IPS-15b (cell line): ENCODE measurements around the gene LSM10.

Source experiments
- H3K27me3 ChIP-seq: one replicate; pipeline ENCODE4 v1.6.1; 2013; ENCODE audit warnings: low read length; ENCODE audit not compliant: control insufficient read depth, insufficient read depth
- H3K36me3 ChIP-seq: one replicate; pipeline ENCODE4 v1.6.1; 2013; ENCODE audit warnings: low read length; ENCODE audit not compliant: control insufficient read depth, insufficient read depth
- H3K4me1 ChIP-seq: one replicate; pipeline ENCODE4 v1.6.1; 2013; ENCODE audit warnings: mild to moderate bottlenecking, low read length; ENCODE audit not compliant: control insufficient read depth, insufficient read depth
- H3K4me3 ChIP-seq: one replicate; pipeline ENCODE4 v1.5.1; 2013; ENCODE audit warnings: low read depth, low read length
- H3K9ac ChIP-seq: one replicate; pipeline ENCODE4 v1.6.1; 2013; ENCODE audit warnings: low read depth, mild to moderate bottlenecking, low read length
- H3K9me3 ChIP-seq: one replicate; pipeline ENCODE4 v1.6.1; 2013; ENCODE audit warnings: mild to moderate bottlenecking, low read length; ENCODE audit not compliant: control insufficient read depth, insufficient read depth

LSM10 gene

GRCh38 chr1:36345353-36345752 lies 52.4 kb downstream of the LSM10 start:
- no peaks in the 10 kb centered on the region for H3K9me3 ChIP-seq
- H3K36me3 ChIP-seq = peaks cover 43% of the 10 kb centered on the region
- no peak overlapping the region for H3K4me3 ChIP-seq
- H3K9ac ChIP-seq = no peak overlapping the region
- no peaks in the 10 kb centered on the region for H3K4me1 ChIP-seq
- no peaks in the 10 kb centered on the region for H3K27me3 ChIP-seq

GRCh38 chr1:36344395-36344680 lies 53.4 kb downstream of the LSM10 start:
- H3K4me3 ChIP-seq = no peak overlapping the region
- H3K9me3 ChIP-seq = no peaks in the 10 kb centered on the region
- H3K9ac ChIP-seq = no peak overlapping the region
- H3K36me3 ChIP-seq = peaks cover 43% of the 10 kb centered on the region
- no peaks in the 10 kb centered on the region for H3K27me3 ChIP-seq
- H3K4me1 ChIP-seq = no peaks in the 10 kb centered on the region

- Histone ChIP-seq H3K4me1 (no peaks in the 10 kb centered on the region), H3K27me3 (no peaks in the 10 kb centered on the region), H3K4me3 (no peak overlapping the region), H3K36me3 (peaks cover 45% of the 10 kb centered on the region), H3K9ac (no peak overlapping the region), H3K9me3 (no peaks in the 10 kb centered on the region)
Measured at GRCh38 chr1:36343651-36344394, 53.9 kb downstream of the LSM10 start.
